Neural progenitor cell (in vitro differentiated cells): ENCODE measurements around the gene PRRT4.

Experiments used
- EZH2 ChIP-seq: fragments of 200-600 bp; sonication (generic); IDR thresholded peaks from 2 replicates; pipeline ENCODE4 v1.6.1; 2017; ENCODE audit warnings: antibody characterized with exemption, mild to moderate bottlenecking, moderate library complexity
- TF ChIP-seq, protein P1 (sequence below): fragments of 200-600 bp; sonication (generic); IDR thresholded peaks from 2 replicates; pipeline ENCODE4 v1.5.1; 2017; ENCODE audit warnings: antibody characterized with exemption, mild to moderate bottlenecking

DNA sequence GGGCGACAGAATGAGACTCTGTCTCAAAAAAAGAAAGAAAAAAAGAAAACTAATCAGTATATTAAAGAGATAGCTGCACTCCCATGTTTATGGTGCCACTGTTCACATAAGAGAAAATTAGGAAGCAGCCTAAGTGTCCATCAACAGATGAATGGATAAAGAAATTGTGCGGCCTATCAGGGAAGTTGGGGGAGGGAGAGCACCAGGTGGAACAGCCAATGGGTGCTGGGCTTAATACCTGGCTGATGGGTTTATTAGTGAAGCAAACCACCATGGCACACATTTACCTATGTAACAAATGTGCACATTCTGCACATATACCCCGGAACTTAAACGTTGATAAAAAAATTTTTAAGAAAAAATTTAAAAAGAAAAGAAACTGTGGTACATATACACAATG is 9.0 kb upstream of the PRRT4 start:
- TF ChIP-seq, protein P1, sequence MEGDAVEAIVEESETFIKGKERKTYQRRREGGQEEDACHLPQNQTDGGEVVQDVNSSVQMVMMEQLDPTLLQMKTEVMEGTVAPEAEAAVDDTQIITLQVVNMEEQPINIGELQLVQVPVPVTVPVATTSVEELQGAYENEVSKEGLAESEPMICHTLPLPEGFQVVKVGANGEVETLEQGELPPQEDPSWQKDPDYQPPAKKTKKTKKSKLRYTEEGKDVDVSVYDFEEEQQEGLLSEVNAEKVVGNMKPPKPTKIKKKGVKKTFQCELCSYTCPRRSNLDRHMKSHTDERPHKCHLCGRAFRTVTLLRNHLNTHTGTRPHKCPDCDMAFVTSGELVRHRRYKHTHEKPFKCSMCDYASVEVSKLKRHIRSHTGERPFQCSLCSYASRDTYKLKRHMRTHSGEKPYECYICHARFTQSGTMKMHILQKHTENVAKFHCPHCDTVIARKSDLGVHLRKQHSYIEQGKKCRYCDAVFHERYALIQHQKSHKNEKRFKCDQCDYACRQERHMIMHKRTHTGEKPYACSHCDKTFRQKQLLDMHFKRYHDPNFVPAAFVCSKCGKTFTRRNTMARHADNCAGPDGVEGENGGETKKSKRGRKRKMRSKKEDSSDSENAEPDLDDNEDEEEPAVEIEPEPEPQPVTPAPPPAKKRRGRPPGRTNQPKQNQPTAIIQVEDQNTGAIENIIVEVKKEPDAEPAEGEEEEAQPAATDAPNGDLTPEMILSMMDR, result no peak
- no peak for TF ChIP-seq EZH2
